Fibroblast of skin of scalp (primary cell): ENCODE measurements around the gene SERTM1.

Experiments used
- DNase-seq: peaks from one replicate; pipeline ENCODE4 v3.0.0-alpha.2; 2013

SERTM1 gene

GRCh38 chr13:36712290-36712689, 38.5 kb downstream of the SERTM1 start:
- no peak for DNase-seq

- peak; percentile 37 for DNase-seq
Observed at GRCh38 chr13:36712770-36713169, 39.0 kb downstream of the SERTM1 start.

GRCh38 chr13:36713887-36714286, 40.1 kb downstream of the SERTM1 start:
- DNase-seq, result peak; percentile 9

GRCh38 chr13:36715841-36716240, 42.0 kb downstream of the SERTM1 start:
- DNase-seq, result no peak

GRCh38 chr13:36717017-36717416, 43.2 kb downstream of the SERTM1 start:
- DNase-seq, result no peak

GRCh38 chr13:36717966-36718545, 44.2 kb downstream of the SERTM1 start:
- DNase-seq, result peak; percentile 31

- DNase-seq, result no peak
Observed at GRCh38 chr13:36718686-36719085, 44.9 kb downstream of the SERTM1 start.

- DNase-seq, result no peak
Observed at GRCh38 chr13:36724141-36724540, 50.3 kb downstream of the SERTM1 start.

GRCh38 chr13:36725936-36726335, 52.1 kb downstream of the SERTM1 start:
- DNase-seq, result no peak

GRCh38 chr13:36728006-36728405, 54.2 kb downstream of the SERTM1 start:
- DNase-seq, result no peak

GRCh38 chr13:36736119-36736726, 62.4 kb downstream of the SERTM1 start:
- DNase-seq, result peak; percentile 63

GRCh38 chr13:36737524-36738083, 63.8 kb downstream of the SERTM1 start:
- no peak for DNase-seq

- DNase-seq, result no peak
Observed at GRCh38 chr13:36745436-36745835, 71.6 kb downstream of the SERTM1 start.

GRCh38 chr13:36746051-36746450, 72.2 kb downstream of the SERTM1 start:
- DNase-seq, result peak; percentile 9
